Fibroblast of villous mesenchyme (primary cell): ENCODE measurements around the gene GPS2. TPM values are rescaled to one million over a fixed set of nuclear protein-coding genes. Genes with fewer than 3 reads are reported as not detected.
"Not testable (repeated sequence)": the region's sequence is repeated elsewhere in the genome, so short reads cannot be mapped to it uniquely, and the experiment has no call there.

ENCODE experiments used
- DNase-seq: peaks from one replicate; pipeline ENCODE4 v3.0.0-alpha.2; 2010; ENCODE audit warnings: low read depth
- H3K4me3 ChIP-seq: 2 replicates; pipeline ENCODE4 v1.5.1; 2011; ENCODE audit warnings: low read depth, mild to moderate bottlenecking, low read length
- CTCF ChIP-seq: IDR thresholded peaks from 2 replicates; pipeline ENCODE4 v1.5.1; 2012; ENCODE audit warnings: low read depth, mild to moderate bottlenecking, low read length; ENCODE audit not compliant: insufficient read depth
- total RNA-seq: library from RNA; depleted of rRNA; stranded (reverse); fragments of >200 nt; gene quantifications from 2 replicates; pipeline ENCODE4 v1.2.3, GENCODE V29; 2012

Gene GPS2
- total RNA-seq, 1 donor: 45.3 TPM

DNA sequence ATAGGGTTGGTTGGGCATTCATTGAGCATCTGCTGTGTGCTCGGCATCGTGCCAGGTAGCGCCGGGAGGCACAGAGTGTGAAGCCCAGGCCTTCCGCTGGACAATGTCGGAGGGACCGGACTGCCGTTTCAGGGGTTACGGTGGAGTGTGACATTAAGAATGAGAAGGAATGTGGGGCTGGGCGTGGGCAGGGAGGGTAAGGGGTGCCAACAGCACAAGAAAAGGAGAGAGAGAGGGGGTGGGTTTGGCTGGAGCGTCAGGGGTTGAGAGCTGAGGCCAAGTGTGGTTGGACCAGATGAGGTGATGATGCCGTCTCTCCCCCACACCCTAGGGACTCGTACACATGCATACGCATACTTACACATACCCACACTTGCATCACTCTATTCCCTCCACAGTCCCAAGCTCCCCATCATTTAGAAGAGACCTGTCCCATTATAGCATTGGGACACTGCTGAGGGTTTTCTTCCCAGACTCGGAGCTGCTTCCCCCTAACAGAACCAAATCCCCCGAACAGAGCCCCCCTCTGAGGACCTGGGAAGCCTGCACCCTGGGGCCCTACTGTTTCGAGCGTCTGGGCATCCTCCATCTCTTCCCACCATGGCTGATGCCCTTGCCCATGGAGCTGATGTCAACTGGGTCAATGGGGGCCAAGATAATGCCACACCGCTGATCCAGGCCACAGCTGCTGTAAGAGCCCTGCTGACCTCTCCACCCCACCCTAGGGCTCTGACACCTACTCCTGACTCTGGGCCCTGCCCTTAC lies 33.5 kb upstream of the GPS2 start:
- TF ChIP-seq CTCF: no peak
- H3K4me3 ChIP-seq: no peak overlapping the region
- peak; percentile 19 for DNase-seq

- TF ChIP-seq CTCF: no peak
- DNase-seq: no peak
- no peak overlapping the region for H3K4me3 ChIP-seq
Measured at GRCh38 chr17:7347630-7348477, 32.7 kb upstream of the GPS2 start.

- H3K4me3 ChIP-seq: no peak overlapping the region
- TF ChIP-seq CTCF: no peak
- DNase-seq: no peak
Measured at GRCh38 chr17:7346761-7347614, 31.8 kb upstream of the GPS2 start.

- no peak for TF ChIP-seq CTCF
- DNase-seq: no peak
Measured at GRCh38 chr17:7343250-7343649, 28.1 kb upstream of the GPS2 start.

DNA sequence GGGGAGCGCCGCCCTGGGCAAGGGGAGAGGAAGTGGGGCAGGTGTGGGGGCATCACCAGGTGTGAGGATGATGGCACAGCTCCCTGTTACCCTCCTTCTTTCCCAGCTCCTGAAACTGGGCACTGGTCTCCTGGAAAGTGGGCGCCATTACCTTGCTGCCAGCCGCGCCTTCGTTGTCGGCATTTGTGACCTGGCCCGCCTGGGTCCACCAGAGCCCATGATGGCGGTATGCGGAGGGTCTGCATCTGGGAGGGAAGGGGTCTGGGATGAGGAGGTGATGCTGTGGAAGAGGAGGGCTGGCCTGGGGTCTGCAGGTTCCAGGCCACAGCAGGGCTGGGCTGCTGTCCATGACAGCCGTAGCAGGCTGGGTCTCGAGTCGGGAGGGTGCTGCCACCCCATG lies 26.7 kb upstream of the GPS2 start:
- TF ChIP-seq CTCF: no peak
- no peak overlapping the region for H3K4me3 ChIP-seq
- DNase-seq: no peak

More at GRCh38 chr17:7343250-7343649, 28.1 kb upstream of the GPS2 start:
- no peak overlapping the region for H3K4me3 ChIP-seq

DNA sequence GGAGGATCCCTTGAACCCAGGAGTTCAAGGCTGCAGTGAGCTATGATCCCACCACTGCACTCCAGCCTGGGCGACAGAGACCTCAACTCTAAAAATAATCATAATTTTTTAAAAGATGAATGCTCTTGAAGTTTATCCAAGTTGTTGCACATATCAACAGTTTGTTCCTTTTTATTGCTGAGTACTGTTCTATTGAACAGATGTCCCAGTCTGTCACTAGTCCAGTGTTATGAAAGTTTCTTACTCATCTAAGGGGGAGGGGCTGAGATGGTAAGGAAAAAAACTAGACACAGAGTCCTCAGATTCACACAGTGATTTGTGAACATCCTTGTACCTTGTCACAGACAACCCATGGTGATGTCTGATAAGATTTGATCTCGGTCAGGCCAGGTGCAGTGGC lies 25.0 kb upstream of the GPS2 start:
- TF ChIP-seq CTCF: no peak
- DNase-seq: peak; percentile 36
- H3K4me3 ChIP-seq: no peak overlapping the region

DNA sequence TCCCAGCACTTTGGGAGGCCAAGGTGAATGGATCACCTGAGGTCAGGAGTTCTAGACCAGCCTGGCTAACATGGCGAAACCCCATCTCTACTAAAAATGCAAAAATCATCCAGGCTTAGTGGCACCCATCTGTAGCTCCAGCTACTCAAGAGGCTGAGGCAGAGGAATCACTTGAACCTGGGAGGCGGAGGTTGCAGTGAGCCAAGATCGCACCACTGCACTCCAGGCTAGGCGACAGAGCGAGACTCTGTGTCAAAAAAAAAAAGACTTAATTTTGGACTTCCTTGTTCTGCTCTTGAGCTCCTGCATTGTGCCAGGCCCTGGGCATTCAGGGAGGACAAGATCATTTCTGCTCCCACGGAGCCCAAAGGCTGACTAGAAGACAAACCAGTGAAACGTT lies 22.4 kb upstream of the GPS2 start:
- H3K4me3 ChIP-seq, DNase-seq: not testable (repeated sequence)
